ENCODE data around the gene MIS12.

MIS12 gene, protein sequence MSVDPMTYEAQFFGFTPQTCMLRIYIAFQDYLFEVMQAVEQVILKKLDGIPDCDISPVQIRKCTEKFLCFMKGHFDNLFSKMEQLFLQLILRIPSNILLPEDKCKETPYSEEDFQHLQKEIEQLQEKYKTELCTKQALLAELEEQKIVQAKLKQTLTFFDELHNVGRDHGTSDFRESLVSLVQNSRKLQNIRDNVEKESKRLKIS

DNA sequence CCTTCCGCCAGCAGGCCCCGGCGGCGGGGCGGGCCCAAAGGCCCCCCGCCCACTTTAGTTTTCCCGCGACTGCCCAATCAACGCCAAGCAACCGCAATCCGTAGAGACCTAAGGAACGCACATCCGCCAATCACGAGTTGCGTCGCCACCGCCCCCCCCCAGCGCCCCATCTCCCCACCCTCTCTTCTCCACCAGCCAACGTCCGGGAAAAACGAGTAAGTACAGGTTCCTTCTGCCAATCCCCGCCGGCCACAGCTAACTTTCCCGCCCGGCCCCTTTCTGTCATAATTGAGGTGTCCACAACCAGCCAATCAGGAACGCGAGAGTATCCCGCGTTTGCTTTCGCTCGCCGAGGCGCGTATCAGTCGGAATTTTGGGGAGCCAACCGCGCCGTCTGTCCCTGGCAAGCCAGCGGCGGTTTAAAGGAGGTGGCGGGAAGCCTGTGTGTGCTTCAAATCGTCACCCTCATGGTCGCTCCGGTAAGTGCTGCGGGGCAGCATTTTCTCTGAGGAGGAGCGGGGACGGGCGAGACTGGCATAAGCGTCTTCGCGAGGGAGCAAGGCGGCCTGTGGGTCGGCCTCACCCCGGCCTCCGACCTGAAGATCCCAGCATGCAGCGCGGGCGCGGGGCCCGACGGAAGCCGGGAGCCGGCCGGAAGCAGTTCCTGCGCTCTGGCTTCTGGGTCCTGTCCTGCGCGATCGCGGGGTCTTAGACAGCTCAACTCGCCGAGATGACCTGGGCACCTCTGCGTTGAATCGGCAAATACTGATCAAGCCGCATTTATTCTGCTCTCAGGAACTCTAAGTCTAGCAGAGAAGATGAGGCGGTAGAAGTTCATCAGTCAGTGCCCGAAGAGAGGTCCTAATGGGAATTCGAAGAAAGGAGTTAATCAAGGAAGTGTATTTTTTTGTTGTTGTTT, at the start of gene MIS12:
TSS of gene MIS12 (plus strand) at position 361 of the 919 bp plus-strand sequence. CDS start 2,297 bp downstream, outside the sequence.
- peak; percentile 98 for DNase-seq (ENCODE audit: low spot score)

DNA sequence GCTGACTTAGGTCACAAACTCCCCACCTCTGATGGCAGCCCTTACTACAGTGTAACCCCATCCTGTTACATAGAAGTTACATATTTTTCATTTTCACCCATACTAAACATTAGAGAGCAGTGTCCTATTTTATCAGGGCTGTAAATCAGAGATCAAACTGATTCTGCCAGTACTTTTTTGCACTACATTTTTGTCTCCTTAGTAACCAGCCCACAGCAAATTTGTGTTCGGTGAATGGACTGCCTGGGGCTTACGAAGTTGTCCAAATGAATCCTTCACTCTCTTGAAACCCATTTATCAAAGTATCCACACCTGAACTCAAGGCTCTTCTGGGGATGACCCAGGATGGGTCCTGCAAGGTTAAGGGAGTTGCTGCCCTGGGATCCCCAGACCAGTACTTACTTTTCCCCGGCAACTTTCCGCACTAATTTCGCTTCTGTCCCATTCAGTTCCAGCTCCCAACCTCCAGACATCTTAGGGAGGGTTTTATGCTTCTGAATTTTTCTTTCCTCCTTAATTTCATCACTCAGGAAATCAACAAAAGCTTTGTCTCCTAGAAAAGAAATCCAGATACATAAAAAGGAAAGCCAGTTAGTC, 48.5 kb upstream of the MIS12 start:
- no peak for DNase-seq (ENCODE audit: low spot score)

DNA sequence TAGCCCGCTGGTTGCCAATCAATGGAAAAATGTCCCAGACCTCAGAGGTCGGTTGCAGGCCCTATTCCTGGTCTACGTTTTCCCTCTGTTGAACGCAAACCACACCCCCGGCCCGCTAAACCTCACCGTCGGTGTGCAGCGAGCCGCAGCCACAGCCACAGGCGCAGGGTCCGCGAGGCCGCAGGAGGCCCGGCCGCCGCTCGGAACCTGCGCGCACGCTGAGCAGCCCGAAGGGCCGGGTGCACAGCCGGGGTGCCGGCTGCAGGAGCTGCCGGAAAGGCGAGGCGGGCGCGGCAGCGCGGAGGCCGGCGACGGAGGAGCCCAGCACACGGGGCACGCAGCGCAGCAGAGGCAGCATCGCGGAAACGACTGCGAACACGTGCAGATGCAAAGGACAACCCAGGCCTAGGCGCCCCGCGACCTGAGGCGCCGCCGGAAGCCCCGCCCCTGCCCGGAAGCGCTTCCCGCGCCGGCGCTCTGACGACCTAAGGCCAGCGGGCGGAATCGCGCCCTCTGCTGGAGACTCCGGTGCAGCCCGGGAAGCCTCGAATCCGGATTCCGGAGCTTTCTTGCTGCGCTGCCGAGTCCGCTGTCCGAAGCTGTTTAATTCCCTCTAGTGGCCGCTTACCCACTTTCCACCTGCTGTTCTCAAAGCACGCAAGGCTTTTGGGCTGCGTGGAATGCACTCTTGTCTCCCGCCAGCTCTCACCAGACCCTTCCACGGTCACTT, 47.5 kb upstream of the MIS12 start, which contains the start of gene C1QBP:
TSS of gene C1QBP (minus strand) at position 440 of the 730 bp plus-strand sequence. CDS start at position 358, 82 bp downstream.
- DNase-seq (ENCODE audit: low spot score) = peak; percentile 94

DNA sequence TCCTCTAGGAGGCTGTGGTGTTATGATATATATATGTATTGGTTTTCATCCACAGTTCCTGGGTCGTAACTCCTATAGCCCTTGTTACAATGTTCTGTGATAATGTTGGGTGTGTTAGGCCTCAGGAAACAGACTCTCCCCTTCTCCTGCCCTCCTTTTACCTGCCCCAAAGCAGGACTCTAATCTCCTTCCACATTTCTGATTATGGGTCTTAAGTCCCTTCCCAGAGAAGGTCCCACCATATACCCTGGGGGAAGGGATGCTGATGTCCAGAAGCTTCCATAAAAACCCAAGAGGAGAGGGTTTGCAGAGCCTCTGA, 47.0 kb upstream of the MIS12 start:
- no peak for DNase-seq (ENCODE audit: low spot score)

DNA sequence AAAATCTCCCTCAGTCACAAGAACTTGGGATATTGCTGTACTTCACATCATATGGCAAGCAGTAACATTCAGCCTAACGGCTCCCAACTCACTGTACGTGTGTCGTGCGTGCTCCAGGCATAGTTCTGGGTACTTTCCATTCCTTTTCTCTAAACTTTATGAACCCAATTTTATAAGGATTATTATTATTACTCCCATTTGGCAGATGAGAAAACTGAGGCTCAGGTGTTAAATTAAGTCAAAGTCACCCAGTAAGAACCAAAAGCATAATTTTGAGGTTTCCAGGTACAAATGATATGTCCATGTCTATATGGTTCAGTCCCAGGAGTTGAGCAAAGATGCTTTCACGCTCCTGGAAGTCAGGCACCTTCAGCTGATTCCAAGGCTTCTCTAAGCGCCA, 42.6 kb upstream of the MIS12 start:
- no peak for DNase-seq (ENCODE audit: low spot score)

DNA sequence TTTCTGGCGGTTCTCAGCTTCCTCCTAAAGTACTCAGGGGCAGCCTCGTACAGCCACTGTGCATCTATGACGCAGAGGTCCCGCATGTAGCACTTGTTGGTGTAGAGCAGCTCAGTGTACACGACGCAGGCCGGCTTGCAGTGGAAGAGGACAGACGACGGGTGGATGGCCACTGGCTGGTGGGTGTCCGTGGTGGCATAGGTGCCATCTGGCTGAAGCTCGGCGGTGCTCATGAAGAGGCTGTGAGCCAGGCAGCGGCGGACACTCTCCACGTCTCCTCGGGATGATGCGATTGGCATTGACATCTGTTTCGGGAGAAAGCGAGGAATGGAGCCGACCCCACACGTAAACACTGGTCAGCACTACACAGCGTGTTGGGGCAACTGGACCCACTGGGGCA, 42.2 kb upstream of the MIS12 start:
- no peak for DNase-seq (ENCODE audit: low spot score)

DNA sequence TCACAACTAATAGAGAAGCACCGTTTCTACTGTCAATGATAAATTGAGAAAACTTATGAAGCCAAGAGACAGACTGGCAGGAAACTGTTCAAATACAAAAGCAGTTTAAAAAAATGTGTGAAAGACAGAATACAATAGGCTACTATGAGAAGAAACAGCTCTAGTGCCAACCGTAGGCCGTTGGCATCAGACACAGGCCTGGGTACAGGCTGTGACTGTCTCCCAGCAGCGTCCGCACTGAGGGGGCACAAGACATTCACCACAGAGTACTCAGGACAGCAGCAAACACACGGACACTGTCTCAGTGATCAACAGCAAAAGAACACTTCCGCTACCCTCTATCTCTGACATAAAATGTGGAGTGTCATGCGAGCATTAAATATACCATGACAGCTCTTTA, 39.6 kb upstream of the MIS12 start:
- no peak for DNase-seq (ENCODE audit: low spot score)

DNA sequence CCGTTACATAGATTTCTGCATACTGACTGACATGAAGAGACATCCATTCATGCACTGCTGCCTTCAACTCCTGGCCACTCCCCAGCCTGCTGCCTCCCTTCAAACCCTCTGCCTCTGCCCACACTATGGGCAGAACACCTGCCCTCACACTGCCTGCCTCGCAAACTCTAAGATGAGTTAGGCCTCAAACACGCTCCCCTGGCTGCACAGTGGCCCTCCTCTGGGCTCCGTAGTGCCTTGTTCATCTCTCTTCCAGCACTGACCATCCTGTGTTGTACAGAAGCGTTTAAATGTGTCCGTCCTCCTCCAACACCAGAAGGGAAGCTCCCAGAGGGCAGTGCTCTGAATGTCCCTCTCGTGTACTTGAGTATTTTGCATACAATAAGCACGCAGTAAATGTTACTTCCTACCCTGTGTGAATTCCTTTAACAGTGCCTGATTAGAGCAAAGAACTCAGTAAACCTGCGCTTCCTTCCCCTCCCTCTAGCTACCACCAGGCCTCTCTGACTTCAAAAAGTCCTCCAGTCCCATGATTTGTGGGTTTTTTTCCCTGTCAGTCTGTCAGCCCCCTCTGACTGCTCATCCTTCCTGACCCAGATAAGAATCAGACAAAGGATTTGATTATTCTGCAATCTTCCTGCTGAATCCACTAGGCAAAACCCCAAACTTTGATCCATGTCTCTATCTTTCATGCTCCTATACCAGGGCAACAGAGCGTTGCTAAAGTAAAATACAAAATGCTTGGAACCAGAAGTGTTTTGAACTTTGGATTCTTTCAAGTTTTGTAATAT, 21.5 kb upstream of the MIS12 start:
- DNase-seq (ENCODE audit: low spot score) = no peak

DNA sequence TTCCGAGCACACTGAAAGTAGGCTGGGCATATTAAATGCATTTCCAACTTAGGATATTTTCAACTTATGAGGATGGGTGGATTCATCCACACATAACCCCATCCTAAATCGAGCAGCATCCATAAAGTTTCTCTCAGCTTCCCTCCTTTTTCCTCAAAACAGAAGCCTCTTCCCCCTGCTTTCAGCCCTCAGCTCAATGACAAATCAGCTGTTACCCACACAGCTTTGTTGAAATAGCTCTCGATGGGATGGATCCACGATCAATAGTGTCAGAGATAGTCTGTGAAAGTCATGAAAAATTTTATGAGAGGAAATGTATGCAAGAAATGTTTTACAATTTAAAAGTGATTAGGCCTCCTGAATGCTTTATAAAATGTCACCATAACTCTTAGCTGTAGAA, 20.1 kb upstream of the MIS12 start:
- no peak for DNase-seq (ENCODE audit: low spot score)

DNA sequence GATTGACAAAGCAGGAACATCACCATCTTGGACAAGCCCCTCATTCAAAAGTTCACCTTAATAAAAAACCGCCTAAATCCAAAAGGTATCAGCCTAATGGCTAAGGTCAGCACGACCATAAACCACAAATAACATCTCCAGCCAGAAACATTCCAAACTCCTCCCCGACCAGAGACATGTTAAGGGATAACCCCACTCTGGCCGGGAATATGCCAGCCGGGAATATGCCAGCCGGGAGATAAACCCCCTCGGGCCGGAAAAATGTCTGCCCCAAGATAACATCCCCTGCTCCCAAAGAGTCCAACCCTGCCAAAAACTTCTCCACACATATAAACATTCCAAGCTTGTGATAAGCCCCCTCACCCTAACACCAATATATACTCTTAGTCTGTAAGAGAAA, 18.9 kb upstream of the MIS12 start:
- no peak for DNase-seq (ENCODE audit: low spot score)

DNA sequence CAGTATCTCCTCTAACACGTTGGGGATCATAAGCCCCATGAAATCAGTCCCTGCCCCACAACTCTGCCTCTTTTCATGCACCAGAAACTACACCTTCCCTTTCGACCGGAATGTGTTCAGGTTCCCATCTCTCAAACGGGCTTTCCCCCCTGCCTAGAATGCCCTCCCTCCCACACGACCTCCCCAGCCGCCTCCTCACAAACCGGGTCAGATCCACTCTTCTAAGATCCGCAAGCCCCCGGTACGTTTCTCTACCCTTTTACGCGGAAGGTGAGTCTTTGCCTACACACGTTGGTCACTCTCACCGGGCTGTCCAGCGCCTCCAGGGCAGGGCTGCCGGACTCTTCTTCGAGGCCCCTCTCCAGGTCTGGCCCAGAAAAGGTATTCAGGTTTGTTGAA, 18.3 kb upstream of the MIS12 start:
- no peak for DNase-seq (ENCODE audit: low spot score)

DNA sequence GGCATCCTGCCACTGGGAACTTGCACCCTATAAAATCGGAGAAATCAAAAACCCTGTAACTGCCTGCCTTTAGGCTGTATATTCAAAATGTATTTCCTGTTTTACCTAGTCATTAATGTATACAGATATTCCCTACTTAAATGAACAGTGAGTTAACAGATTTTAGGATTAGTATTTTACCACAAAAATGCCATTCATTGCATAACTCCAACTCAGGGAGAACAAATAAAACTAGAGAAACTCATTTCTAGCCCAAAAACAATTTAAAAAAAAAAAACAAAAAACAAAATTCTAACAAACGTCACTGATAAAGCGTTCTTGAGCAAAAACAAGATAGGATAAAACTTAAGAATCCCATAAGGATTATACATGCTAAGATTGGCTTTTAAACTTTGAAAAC, 13.9 kb upstream of the MIS12 start:
- no peak for DNase-seq (ENCODE audit: low spot score)

DNA sequence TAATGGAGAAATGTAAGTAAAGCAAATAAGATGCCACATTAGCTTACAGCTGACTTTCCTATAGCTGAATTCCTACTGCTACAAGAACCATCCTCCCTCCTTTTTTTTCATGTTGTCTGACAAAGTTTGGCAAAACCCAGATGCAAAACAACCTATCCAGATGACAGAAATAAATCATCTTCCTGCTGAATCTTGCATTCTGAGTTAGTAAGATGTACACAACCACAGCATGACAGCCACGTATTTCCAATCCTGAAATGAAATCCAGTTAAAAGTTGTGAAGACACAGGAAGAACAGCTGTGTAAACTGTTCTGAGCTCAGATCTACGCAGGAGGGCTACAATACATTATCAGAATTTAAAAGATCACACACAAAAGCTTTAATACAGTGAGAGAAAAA, 12.5 kb upstream of the MIS12 start:
- DNase-seq (ENCODE audit: low spot score) = no peak

DNA sequence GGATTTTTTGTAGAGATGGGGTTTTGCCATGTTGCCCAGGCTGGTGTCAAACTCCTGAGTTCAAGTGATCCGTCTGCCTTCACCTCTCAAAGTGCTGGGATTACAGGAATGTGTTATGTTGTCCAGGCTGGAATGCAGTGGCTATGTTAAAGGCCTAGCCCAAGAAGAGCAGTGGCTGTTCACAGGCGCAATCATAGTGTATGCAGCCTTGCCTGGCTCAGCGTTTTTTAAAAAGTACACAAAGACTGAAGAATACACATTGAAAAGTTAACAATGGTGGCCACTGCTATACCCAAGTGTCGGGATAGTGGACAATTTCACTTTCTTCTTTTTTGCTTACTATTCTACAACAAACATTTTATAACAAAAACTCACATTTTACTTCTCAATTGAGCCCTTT, 7.4 kb upstream of the MIS12 start:
- no peak for DNase-seq (ENCODE audit: low spot score)

DNA sequence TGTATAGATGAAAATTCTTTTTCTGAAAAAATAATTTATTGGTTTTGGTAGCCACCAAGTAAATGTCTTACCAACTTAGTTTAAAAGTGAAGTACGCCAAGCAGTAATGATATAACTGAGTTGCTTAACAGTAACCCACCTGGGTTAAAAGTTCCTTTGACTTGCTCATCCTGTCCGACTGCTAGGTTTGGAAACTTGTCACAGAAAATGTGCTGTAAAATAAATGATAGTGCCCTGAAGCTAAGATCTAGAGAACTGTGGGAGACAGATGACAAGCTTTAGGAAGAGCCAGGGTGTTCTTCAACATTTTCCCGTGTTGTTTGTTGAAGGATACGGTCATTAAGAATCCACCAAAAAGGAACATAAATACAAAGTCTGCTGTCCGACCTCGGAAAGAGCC, 5.4 kb upstream of the MIS12 start:
- no peak for DNase-seq (ENCODE audit: low spot score)

DNA sequence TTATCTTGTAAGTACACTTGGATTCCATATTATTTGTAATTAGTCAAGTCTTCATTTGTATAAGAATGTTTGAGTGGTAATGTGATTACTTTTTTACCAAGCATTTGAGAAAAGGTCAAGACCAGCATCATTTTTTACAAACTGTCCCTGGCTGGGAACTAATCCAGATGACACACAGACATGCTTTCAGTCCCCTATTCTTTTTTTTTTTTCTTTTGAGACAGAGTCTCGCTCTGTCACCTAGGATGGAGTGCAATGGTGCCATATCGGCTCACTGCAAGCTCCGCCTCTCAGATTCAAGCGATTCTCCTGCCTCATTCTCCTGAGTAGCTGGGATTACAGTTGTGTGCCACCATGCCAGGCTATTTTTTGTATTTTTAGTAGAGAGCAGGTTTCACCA, 4.9 kb upstream of the MIS12 start:
- DNase-seq (ENCODE audit: low spot score) = no peak

DNA sequence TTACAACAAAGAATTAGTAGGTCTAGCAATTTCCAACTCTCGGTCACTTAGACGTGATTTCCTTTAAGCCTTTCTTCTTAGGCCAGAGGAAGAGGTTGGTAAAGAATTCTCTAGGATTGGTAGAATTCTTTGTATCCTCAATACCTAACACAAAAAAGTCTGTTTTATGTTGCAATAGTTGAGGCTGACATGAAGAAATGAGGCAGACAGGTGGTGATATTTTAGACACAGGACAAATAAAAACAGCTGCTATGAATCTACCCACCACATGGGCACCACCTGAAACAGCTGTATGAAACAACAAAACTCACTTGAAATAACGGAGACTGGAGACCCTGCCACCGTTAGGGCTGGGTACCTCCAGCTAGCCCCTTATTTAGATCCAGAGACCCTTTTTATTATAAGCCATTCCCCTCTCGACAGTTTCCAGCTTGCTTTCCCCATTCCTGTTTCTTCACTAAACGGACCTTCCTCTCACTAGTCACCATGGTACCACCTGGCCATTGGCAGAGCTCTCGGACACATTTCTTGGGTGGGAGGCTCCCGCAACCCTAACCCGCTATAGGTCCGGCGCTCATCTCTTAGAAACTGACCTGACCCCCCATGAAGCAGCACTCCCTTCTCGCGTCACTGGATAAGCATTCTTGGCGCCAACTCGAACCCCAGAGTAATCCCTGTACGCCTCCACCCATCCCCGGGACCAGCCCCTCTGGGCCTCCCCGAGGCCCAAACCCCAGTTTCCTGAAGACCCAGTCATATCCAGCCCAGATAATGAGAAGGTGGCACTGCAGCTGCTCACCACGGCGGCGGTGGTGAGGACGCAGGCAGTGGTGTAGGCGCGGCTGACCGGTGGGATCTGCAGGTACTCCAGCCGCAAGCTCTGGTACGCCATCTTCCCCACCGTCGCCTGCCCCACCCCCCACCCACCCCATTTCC, 828 bp upstream of the MIS12 start, which contains the start of gene DERL2:
TSS of gene DERL2 (minus strand) at position 909 of the 936 bp plus-strand sequence. CDS start at position 892, 17 bp downstream.
- no peak for DNase-seq (ENCODE audit: low spot score)

DNA sequence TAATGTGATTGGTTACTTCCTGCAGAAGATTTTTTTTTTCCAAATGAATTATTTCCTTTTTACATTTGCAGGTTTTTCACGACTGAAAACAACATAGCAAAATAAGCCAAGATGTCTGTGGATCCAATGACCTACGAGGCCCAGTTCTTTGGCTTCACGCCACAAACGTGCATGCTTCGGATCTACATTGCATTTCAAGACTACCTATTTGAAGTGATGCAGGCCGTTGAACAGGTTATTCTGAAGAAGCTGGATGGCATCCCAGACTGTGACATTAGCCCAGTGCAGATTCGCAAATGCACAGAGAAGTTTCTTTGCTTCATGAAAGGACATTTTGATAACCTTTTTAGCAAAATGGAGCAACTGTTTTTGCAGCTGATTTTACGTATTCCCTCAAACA, 2.4 kb downstream of the MIS12 start:
- DNase-seq (ENCODE audit: low spot score) = no peak

DNA sequence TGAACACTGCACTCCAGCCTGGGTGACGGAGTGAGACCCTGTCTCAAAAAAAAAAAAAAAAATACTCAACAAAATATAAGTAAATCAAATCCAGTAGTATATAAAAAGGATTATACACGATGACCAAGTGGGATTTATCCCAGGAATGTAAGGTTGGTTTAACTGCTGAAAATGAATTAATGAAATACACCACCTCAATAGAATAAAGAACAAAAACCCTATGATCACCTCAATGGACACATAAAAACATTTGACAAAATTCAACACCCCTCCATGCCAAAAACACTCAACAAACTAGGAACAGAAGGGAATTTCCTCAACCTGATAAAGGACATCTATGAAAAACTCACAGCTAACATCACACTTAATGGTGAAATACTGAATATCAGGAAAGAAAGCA, 6.6 kb downstream of the MIS12 start:
- no peak for DNase-seq (ENCODE audit: low spot score)

DNA sequence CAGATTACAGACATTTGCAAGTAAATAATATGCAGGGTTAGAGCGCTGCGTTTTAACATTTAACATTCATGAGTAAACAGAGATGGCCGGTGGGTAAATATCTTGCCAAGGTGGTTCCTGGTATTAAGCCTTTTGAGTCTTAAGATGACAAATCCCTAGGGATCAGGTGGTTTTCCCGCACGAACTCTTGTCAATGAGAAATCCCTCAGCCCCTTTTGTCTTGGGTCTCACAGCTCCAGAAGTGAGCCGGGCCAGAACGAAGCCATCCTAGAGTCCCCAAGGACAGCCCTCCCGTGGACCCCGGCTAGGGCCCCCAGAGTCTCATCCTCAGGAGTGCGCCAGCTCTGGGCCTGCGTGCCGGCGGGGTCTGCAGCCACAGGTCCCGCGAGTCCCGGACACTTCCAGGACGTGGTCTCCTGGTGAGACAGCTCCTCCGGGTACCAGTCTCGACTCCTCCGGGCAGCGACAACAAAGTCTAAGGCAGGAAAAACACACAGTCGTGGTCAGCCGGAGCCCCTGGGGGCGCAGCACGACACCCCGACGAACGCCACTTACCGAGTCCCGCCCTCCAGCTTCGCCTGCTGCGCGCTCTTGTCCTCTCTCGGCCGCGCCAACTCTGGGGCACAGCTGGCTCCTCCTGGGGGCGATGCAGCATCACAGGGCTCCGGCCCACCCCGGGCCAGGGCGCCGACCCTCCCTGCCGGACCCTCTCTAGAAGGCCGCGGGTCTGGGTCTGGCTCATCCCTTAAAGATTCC, 13.3 kb downstream of the MIS12 start:
- no peak for DNase-seq (ENCODE audit: low spot score)
